K562 (cell line): ENCODE data around the gene ACTR3C.
"Not testable (repeated sequence)": the region's sequence is repeated elsewhere in the genome, so short reads cannot be mapped to it uniquely, and the experiment has no call there.

Source experiments
- CTCF ChIP-seq, 3 experiments: IDR thresholded peaks in 2 of 3; conservative IDR thresholded peaks in 1 of 3; 2 replicates each; pipeline ENCODE4 v1.5.1; 2011 to 2012; ENCODE audit warnings: low read length in 3 of 3, mild to moderate bottlenecking in 3 of 3, control low read depth in 2 of 3, improper control_type of control experiment in 1 of 3, inconsistent platforms in 1 of 3, low read depth in 1 of 3, mixed read lengths in 1 of 3, moderate library complexity in 1 of 3; ENCODE audit not compliant: insufficient read depth in 2 of 3
- FOXK1 ChIP-seq: sonication (generic); formaldehyde crosslinking; IDR thresholded peaks from 2 replicates; pipeline ENCODE4 v1.8.0; 2022; ENCODE audit warnings: missing genetic modification reagents, mild to moderate bottlenecking, borderline replicate concordance
- JUN ChIP-seq, 2 experiments: sonication (generic) in 1 of 2; formaldehyde crosslinking in 1 of 2; IDR thresholded peaks; 2 replicates each; pipeline versions ENCODE4 v1.6.1 to v1.8.0; 2012 to 2022; ENCODE audit warnings: borderline replicate concordance in 2 of 2, mild to moderate bottlenecking in 2 of 2, improper control_type of control experiment in 1 of 2, low read depth in 1 of 2, low read length in 1 of 2, missing genetic modification reagents in 1 of 2
- NFYB ChIP-seq: IDR thresholded peaks from 2 replicates; pipeline ENCODE4 v1.6.1; 2011; ENCODE audit warnings: mild to moderate bottlenecking, moderate library complexity; ENCODE audit not compliant: insufficient read length; ENCODE audit errors: extremely low read depth
- NR2F6 ChIP-seq: fragments of 450-650 bp; formaldehyde crosslinking; IDR thresholded peaks from 2 replicates; pipeline ENCODE4 v1.4.0; 2020; ENCODE audit warnings: mild to moderate bottlenecking
- RAD21 ChIP-seq, 2 experiments: fragments of 250-450 bp in 1 of 2; fragments of 450-650 bp in 1 of 2; sonication (Bioruptor Pico) in 1 of 2; formaldehyde crosslinking in 1 of 2; IDR thresholded peaks in 1 of 2; conservative IDR thresholded peaks in 1 of 2; 2 replicates each; pipeline versions ENCODE4 v1.4.0 to v1.8.0; 2020 to 2022; ENCODE audit warnings: mild to moderate bottlenecking in 2 of 2, moderate library complexity in 1 of 2
- TARDBP ChIP-seq: fragments of 450-650 bp; IDR thresholded peaks from 2 replicates; pipeline ENCODE4 v1.6.1; 2016
- TEAD4 ChIP-seq, 2 experiments: sonication (generic) in 1 of 2; formaldehyde crosslinking in 1 of 2; IDR thresholded peaks; 2 replicates each; pipeline versions ENCODE4 v1.6.1 to v1.8.0; 2012 to 2022; ENCODE audit warnings: borderline replicate concordance in 1 of 2, inconsistent platforms in 1 of 2, low read length in 1 of 2, mild to moderate bottlenecking in 1 of 2, missing genetic modification reagents in 1 of 2
- TF ChIP-seq, protein P1 (sequence below), 2 experiments: fragments of 450-650 bp; IDR thresholded peaks; 2 replicates each; pipeline ENCODE4 v1.6.1; 2016; ENCODE audit warnings: mild to moderate bottlenecking in 2 of 2, borderline replicate concordance in 1 of 2, low read depth in 1 of 2, moderate library complexity in 1 of 2

DNA sequence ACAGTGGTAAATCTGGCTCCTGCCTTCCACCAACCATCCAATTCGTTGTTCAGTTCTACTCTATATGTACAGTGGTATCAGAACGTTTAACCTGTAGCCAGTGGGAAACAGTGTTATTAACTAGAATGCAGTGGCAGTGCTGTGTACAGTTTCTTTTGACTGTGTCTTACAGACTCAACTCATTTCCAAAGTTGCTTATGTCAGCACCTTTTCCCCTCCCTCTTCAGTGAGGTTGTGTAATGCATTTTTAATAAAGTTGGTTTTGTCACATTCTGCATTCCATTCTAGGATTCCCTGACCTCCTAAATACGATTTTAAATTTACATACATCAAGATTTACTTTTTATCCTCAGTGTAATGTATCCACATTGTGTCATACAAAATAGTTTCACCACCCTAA is 97.9 kb downstream of the ACTR3C start:
- not testable (repeated sequence) for TF ChIP-seq NFYB; FOXK1 (CRISPR knock-in tag); CTCF (IDR thresholded peaks at IDR 0.05 in 2 of 3, conservative IDR thresholded peaks at IDR 0.05 in 1 of 3; ENCODE audit: insufficient read depth in 2 of 3, low read depth in 1 of 3, low read length in 3 of 3); JUN (IDR thresholded peaks at IDR 0.05; ENCODE audit: borderline replicate concordance, low read depth, low read length); JUN (CRISPR knock-in tag; IDR thresholded peaks at IDR 0.05; ENCODE audit: borderline replicate concordance); TARDBP; RAD21 (CRISPR knock-in tag; conservative IDR thresholded peaks at IDR 0.05 in 1 of 2, IDR thresholded peaks at IDR 0.05 in 1 of 2); NR2F6; TEAD4 (IDR thresholded peaks at IDR 0.05; ENCODE audit: low read length); TEAD4 (CRISPR knock-in tag; IDR thresholded peaks at IDR 0.05; ENCODE audit: borderline replicate concordance)
- TF ChIP-seq, protein P1, sequence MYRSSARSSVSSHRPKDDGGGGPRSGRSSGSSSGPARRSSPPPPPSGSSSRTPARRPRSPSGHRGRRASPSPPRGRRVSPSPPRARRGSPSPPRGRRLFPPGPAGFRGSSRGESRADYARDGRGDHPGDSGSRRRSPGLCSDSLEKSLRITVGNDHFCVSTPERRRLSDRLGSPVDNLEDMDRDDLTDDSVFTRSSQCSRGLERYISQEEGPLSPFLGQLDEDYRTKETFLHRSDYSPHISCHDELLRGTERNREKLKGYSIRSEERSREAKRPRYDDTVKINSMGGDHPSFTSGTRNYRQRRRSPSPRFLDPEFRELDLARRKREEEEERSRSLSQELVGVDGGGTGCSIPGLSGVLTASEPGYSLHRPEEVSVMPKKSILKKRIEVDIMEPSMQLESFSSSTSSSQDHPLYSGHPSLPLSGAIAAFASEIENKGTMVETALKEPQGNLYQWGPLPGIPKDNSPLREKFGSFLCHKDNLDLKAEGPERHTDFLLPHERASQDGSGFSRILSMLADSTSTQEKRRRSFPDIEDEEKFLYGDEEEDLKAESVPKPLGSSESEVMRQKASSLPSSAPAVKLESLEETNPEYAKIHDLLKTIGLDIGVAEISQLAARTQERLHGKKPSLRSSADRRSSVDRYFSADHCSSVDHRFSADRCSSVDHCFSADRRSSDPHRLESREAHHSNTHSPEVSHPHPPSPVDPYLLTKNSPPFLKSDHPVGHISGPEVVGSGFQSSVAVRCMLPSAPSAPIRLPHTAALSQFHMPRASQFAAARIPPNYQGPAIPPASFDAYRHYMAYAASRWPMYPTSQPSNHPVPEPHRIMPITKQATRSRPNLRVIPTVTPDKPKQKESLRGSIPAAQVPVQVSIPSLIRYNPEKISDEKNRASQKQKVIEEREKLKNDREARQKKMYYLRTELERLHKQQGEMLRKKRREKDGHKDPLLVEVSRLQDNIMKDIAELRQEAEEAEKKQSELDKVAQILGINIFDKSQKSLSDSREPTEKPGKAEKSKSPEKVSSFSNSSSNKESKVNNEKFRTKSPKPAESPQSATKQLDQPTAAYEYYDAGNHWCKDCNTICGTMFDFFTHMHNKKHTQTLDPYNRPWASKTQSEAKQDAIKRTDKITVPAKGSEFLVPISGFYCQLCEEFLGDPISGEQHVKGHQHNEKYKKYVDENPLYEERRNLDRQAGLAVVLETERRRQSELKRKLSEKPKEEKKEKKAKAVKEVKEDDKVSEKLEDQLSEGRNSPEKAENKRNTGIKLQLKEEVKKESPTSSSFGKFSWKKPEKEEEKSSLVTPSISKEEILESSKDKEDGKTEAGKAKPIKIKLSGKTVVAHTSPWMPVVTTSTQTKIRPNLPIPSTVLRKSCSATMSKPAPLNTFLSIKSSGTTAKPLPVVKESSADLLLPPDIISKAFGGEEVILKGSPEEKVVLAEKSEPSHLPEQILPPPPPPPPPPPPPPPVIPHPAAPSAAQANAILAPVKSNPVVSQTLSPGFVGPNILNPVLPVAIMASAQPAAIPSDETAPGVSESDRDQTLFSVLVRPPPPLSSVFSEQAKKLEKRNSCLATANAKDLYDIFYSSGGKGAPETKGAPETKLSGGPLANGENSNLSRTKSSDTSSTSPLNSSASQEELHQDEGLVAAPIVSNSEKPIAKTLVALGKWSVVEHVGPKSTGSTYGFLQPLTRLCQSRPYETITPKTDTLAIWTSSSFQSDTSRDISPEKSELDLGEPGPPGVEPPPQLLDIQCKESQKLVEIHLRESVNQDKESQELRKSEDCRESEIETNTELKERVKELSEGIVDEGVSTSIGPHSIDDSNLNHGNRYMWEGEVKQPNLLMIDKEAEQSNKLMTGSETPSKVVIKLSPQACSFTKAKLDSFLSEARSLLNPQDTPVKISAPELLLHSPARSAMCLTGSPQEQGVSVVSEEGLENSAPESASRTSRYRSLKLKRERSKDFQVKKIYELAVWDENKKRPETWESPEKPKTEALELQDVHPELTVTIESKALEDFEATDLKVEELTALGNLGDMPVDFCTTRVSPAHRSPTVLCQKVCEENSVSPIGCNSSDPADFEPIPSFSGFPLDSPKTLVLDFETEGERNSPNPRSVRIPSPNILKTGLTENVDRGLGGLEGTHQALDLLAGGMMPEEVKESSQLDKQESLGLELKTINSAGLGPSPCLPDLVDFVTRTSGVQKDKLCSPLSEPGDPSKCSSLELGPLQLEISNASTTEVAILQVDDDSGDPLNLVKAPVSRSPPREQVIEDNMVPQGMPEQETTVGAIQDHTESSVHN (IDR thresholded peaks at IDR 0.05; ENCODE audit: borderline replicate concordance in 1 of 2, low read depth in 1 of 2), result not testable (repeated sequence)
